IMR-90 (cell line): Measurements from ENCODE around the gene CREB5.

Experiments used
- BHLHE40 ChIP-seq: fragments of 150-350 bp; IDR thresholded peaks from 2 replicates; pipeline ENCODE4 v1.6.1; 2016; ENCODE audit warnings: mild to moderate bottlenecking, low read depth, low read length
- MAZ ChIP-seq: IDR thresholded peaks from 2 replicates; pipeline ENCODE4 v1.6.1; 2012; ENCODE audit warnings: low read depth, mild to moderate bottlenecking, low read length, improper control_type of control experiment, moderate library complexity, borderline replicate concordance
- POLR2A ChIP-seq: IDR thresholded peaks from 2 replicates; pipeline ENCODE4 v1.6.1; 2012; ENCODE audit warnings: mild to moderate bottlenecking, low read depth, low read length
- RAD21 ChIP-seq: IDR thresholded peaks from 2 replicates; pipeline ENCODE4 v1.6.1; 2012; ENCODE audit warnings: low read length, improper control_type of control experiment
- RFX5 ChIP-seq: IDR thresholded peaks from 2 replicates; pipeline ENCODE4 v1.8.0; 2012; ENCODE audit warnings: low read depth, mild to moderate bottlenecking, low read length, moderate library complexity
- SMC3 ChIP-seq: fragments of 150-350 bp; IDR thresholded peaks from 2 replicates; pipeline ENCODE4 v1.6.1; 2016; ENCODE audit warnings: low read depth, mild to moderate bottlenecking, antibody characterized with exemption, low read length, moderate library complexity
- TF ChIP-seq, protein P1 (sequence below): conservative IDR thresholded peaks from 2 replicates; pipeline ENCODE4 v1.5.1; 2012; ENCODE audit warnings: mild to moderate bottlenecking, low read depth, low read length, improper control_type of control experiment
- TF ChIP-seq, protein P2 (sequence below): fragments of 150-350 bp; IDR thresholded peaks from 2 replicates; pipeline ENCODE4 v1.6.1; 2016; ENCODE audit warnings: low read depth, mild to moderate bottlenecking, low read length, moderate library complexity, borderline replicate concordance
- TF ChIP-seq, protein P3 (sequence below): fragments of 150-350 bp; IDR thresholded peaks from 2 replicates; pipeline ENCODE4 v1.6.1; 2017; ENCODE audit warnings: mild to moderate bottlenecking, antibody characterized with exemption, low read length, low read depth

DNA sequence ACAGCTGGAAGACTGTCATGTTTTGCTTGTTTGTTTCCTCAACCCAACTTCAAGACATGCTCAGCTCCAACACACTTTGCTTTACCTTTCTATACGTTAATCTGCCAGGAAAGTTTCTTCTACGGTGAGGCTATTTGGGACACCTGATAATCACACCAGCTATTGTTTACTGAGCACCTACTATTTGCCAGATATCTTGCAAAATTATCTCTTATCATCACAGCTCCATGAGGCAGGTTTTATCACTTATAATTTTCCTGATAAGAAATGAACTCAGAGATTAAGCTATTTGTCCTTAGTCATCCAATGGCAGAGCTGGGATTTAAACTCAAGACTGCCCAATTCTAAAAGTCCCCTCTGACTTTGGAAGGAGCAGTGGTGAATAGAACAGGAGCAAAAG, 117.4 kb downstream of the CREB5 start:
- TF ChIP-seq, protein P1, sequence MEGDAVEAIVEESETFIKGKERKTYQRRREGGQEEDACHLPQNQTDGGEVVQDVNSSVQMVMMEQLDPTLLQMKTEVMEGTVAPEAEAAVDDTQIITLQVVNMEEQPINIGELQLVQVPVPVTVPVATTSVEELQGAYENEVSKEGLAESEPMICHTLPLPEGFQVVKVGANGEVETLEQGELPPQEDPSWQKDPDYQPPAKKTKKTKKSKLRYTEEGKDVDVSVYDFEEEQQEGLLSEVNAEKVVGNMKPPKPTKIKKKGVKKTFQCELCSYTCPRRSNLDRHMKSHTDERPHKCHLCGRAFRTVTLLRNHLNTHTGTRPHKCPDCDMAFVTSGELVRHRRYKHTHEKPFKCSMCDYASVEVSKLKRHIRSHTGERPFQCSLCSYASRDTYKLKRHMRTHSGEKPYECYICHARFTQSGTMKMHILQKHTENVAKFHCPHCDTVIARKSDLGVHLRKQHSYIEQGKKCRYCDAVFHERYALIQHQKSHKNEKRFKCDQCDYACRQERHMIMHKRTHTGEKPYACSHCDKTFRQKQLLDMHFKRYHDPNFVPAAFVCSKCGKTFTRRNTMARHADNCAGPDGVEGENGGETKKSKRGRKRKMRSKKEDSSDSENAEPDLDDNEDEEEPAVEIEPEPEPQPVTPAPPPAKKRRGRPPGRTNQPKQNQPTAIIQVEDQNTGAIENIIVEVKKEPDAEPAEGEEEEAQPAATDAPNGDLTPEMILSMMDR: no peak
- TF ChIP-seq, protein P2, sequence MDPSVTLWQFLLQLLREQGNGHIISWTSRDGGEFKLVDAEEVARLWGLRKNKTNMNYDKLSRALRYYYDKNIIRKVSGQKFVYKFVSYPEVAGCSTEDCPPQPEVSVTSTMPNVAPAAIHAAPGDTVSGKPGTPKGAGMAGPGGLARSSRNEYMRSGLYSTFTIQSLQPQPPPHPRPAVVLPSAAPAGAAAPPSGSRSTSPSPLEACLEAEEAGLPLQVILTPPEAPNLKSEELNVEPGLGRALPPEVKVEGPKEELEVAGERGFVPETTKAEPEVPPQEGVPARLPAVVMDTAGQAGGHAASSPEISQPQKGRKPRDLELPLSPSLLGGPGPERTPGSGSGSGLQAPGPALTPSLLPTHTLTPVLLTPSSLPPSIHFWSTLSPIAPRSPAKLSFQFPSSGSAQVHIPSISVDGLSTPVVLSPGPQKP: no peak
- TF ChIP-seq POLR2A (no peak), RAD21 (no peak), BHLHE40 (no peak), SMC3 (no peak), RFX5 (no peak), MAZ (no peak)
- TF ChIP-seq, protein P3, sequence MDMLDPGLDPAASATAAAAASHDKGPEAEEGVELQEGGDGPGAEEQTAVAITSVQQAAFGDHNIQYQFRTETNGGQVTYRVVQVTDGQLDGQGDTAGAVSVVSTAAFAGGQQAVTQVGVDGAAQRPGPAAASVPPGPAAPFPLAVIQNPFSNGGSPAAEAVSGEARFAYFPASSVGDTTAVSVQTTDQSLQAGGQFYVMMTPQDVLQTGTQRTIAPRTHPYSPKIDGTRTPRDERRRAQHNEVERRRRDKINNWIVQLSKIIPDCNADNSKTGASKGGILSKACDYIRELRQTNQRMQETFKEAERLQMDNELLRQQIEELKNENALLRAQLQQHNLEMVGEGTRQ: no peak
